ENCODE data around the gene KCNQ4. TPM values are rescaled to one million over a fixed set of nuclear protein-coding genes. Genes with fewer than 3 reads are reported as not detected.

Gene KCNQ4
- total RNA-seq, 1 experiment from 2014 or later: 0.81 TPM

DNA sequence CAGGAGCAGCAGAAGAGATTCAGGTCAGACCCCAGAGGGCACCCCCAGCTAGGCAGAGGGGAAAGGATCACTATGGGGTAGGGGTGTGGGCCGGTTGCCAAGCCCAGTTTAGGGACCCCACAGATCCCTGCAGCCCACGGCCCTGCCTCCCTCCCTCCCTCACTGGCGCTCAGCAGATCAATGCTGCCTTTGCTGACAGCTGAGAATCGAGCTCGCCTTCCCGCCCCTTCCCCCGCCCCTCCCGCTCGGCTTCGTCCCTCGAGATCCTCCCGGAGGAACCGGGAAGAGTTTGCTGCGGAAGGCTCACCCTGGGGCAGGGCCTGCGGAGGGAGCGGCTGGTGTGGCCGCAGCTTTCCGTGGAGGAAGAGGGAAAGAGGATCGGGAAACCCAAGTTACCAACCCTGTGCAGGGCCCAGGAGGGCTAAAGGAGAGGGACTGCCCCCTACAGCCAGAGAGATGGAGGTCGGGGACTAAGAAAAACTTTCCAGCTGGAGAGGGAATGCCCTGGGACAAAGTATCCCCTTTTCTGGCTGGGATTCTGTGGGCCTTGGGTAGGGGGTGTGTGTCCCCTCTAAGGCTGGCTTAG is 1.1 kb upstream of the KCNQ4 start:
- H3K27ac ChIP-seq: no peak overlapping the region

GRCh38 chr1:40784141-40784770 is 669 bp downstream of the KCNQ4 start:
- intact Hi-C loops (cut with micrococcal nuclease; ENCODE audit: unreplicated experiment): no loop called here
- BruUV-seq (replicated peaks): no TSS peak
- H3K79me2 ChIP-seq (ENCODE audit: low read depth): no peaks in the 10 kb centered on the region
- H3K27ac ChIP-seq: no peak overlapping the region
- ChIA-PET POLR2A (ENCODE audit: unreplicated experiment) (no interaction called here), CTCF (no interaction called here)
- H3F3A ChIP-seq (ENCODE audit: insufficient read depth, low read depth): peaks cover 7% of the 10 kb centered on the region; the same call in 1 of the 2 replicates
- no peak overlapping the region for H2AFZ ChIP-seq
- no peaks in the 10 kb centered on the region; the same call in 1 of the 2 replicates for H3K27me3 ChIP-seq (ENCODE audit: insufficient read depth, low read depth)
- no peak overlapping the region for H3K4me3 ChIP-seq
- H4K20me1 ChIP-seq (ENCODE audit: insufficient read depth): no peaks in the 10 kb centered on the region
- no peaks in the 10 kb centered on the region for H3K9me3 ChIP-seq (ENCODE audit: insufficient read depth, low read depth)
- H3K9me2 ChIP-seq (ENCODE audit: insufficient read depth): no peaks in the 10 kb centered on the region
- no peak for TF ChIP-seq EZH2 (IDR thresholded peaks at IDR 0.05; ENCODE audit: low read depth)
- TF ChIP-seq, protein P1, sequence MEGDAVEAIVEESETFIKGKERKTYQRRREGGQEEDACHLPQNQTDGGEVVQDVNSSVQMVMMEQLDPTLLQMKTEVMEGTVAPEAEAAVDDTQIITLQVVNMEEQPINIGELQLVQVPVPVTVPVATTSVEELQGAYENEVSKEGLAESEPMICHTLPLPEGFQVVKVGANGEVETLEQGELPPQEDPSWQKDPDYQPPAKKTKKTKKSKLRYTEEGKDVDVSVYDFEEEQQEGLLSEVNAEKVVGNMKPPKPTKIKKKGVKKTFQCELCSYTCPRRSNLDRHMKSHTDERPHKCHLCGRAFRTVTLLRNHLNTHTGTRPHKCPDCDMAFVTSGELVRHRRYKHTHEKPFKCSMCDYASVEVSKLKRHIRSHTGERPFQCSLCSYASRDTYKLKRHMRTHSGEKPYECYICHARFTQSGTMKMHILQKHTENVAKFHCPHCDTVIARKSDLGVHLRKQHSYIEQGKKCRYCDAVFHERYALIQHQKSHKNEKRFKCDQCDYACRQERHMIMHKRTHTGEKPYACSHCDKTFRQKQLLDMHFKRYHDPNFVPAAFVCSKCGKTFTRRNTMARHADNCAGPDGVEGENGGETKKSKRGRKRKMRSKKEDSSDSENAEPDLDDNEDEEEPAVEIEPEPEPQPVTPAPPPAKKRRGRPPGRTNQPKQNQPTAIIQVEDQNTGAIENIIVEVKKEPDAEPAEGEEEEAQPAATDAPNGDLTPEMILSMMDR (conservative IDR thresholded peaks at IDR 0.05): no peak
- peak in 1 of 2 experiments; percentile 31 for DNase-seq
- no peaks in the 10 kb centered on the region for H3K36me3 ChIP-seq (ENCODE audit: low read depth)
- H3K4me1 ChIP-seq (replicated peaks; ENCODE audit: insufficient read depth): no peaks in the 10 kb centered on the region
- peak overlapping the region; percentile 44; the same call in 1 of the 2 replicates for H3K4me2 ChIP-seq

More for the DNA sequence above, 1.1 kb upstream of the KCNQ4 start:
- Histone ChIP-seq H3K79me2 (ENCODE audit: low read depth) (no peaks in the 10 kb centered on the region), H3K36me3 (ENCODE audit: low read depth) (no peaks in the 10 kb centered on the region), H4K20me1 (ENCODE audit: insufficient read depth) (no peaks in the 10 kb centered on the region), H3F3A (ENCODE audit: insufficient read depth, low read depth) (peaks cover 7% of the 10 kb centered on the region; the same call in 1 of the 2 replicates), H3K27me3 (ENCODE audit: insufficient read depth, low read depth) (no peaks in the 10 kb centered on the region; the same call in 1 of the 2 replicates), H2AFZ (no peak overlapping the region), H3K4me1 (replicated peaks; ENCODE audit: insufficient read depth) (no peaks in the 10 kb centered on the region), H3K4me3 (no peak overlapping the region), H3K4me2 (no peak overlapping the region), H3K9me3 (ENCODE audit: insufficient read depth, low read depth) (no peaks in the 10 kb centered on the region), H3K9me2 (ENCODE audit: insufficient read depth) (no peaks in the 10 kb centered on the region)
- BruUV-seq (replicated peaks): no TSS peak
- DNase-seq: peak in 1 of 2 experiments; percentile 40
- TF ChIP-seq, protein P1 (conservative IDR thresholded peaks at IDR 0.05): no peak
- TF ChIP-seq EZH2 (IDR thresholded peaks at IDR 0.05; ENCODE audit: low read depth): no peak
- POLR2A ChIA-PET (ENCODE audit: unreplicated experiment): interaction anchor here (0.7 kb wide), 1 partner anchor 585 kb away, joined by 7 read pairs; no protein-coding TSS in a partner anchor
- intact Hi-C loops (cut with micrococcal nuclease; ENCODE audit: unreplicated experiment): no loop called here
- CTCF ChIA-PET: interaction anchor here (1.2 kb wide), 1 partner anchor 8 kb away, joined by 6 read pairs; no protein-coding TSS in a partner anchor

DNA sequence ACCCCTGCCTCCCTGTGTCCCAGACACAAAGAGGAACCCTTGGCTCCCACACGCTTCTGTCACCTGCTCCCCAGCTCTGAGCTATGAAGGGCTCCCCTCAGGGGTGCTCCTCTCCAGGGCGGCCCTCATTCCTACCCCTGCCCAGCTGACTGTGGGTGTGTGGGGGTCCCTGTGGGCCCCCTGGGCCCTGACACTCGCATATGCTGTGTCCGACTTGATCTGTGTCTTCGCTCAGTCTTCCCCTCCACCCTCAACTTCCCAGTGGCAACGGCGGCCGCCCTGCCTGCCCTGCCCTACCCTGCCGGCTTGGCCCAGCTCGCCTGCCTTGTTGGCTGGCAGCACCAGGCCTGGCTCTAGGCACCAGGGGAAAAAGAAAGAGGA is 1.2 kb downstream of the KCNQ4 start:
- BruUV-seq (replicated peaks): no TSS peak
- TF ChIP-seq EZH2 (IDR thresholded peaks at IDR 0.05; ENCODE audit: low read depth): no peak
- TF ChIP-seq, protein P1 (conservative IDR thresholded peaks at IDR 0.05): no peak
- intact Hi-C loops (cut with micrococcal nuclease; ENCODE audit: unreplicated experiment): no loop called here
- Histone ChIP-seq H3K27me3 (ENCODE audit: insufficient read depth, low read depth) (no peaks in the 10 kb centered on the region; the same call in 1 of the 2 replicates), H3K36me3 (ENCODE audit: low read depth) (no peaks in the 10 kb centered on the region), H3K9me3 (ENCODE audit: insufficient read depth, low read depth) (no peaks in the 10 kb centered on the region), H3K4me1 (replicated peaks; ENCODE audit: insufficient read depth) (no peaks in the 10 kb centered on the region), H3K4me2 (no peak overlapping the region), H3K4me3 (no peak overlapping the region), H3K79me2 (ENCODE audit: low read depth) (no peaks in the 10 kb centered on the region), H4K20me1 (ENCODE audit: insufficient read depth) (no peaks in the 10 kb centered on the region), H2AFZ (no peak overlapping the region), H3K27ac (no peak overlapping the region), H3K9me2 (ENCODE audit: insufficient read depth) (no peaks in the 10 kb centered on the region), H3F3A (ENCODE audit: insufficient read depth, low read depth) (peaks cover 7% of the 10 kb centered on the region; the same call in 1 of the 2 replicates)
- DNase-seq: no peak
- CTCF ChIA-PET: no interaction called here
- POLR2A ChIA-PET (ENCODE audit: unreplicated experiment): no interaction called here

Data from PC-9 (cell line).